A673 (cell line): ENCODE measurements around the gene SPECC1.

Experiments
- CTCF ChIP-seq: fragments of 300-800, 200-600 bp; sonication (generic); conservative IDR thresholded peaks from 2 replicates; pipeline ENCODE4 v1.5.1; 2017; ENCODE audit warnings: low read depth, mild to moderate bottlenecking, antibody characterized with exemption, low read length, moderate library complexity, mixed read lengths
- EZH2 ChIP-seq: fragments of 200-600 bp; sonication (generic); IDR thresholded peaks from 2 replicates; pipeline ENCODE4 v1.6.1; 2017; ENCODE audit warnings: borderline replicate concordance, low read depth, mild to moderate bottlenecking, mixed read lengths, antibody characterized with exemption, low read length; ENCODE audit not compliant: poor library complexity, severe bottlenecking

- TF ChIP-seq CTCF (no peak), EZH2 (no peak)
Observed at GRCh38 chr17:20066253-20066652, 57.1 kb downstream of the SPECC1 start.
